K562 (cell line): ENCODE measurements around the gene MDM4. TPM values are rescaled to one million over a fixed set of nuclear protein-coding genes. Genes with fewer than 3 reads are reported as not detected.

Source experiments
- ATAC-seq: fragments of 200-7000 bp; cut with Tn5 transposase; 3 replicates; pipeline ENCODE4 v1.9.1; 2020; ENCODE audit warnings: moderate library complexity
- BruUV-seq: library from RNA; stranded (reverse); fragments of 400-500 nt; replicated peaks from 2 replicates; lab custom pipeline; 2021; lab: Mats Ljungman, UMichigan
- CTCF ChIA-PET: fragments of 300-600 bp; formaldehyde crosslinking; extraction: SDS; loops from one replicate; lab custom pipeline; 2021; ENCODE audit warnings: low intra/inter-chr PET ratio; lab: Yijun Ruan, JAX
- POLR2A ChIA-PET: fragments of 300-600, 350-650 bp; sonication (Branson Sonifier 250); formaldehyde crosslinking; extraction: SDS; loops from one replicate; lab custom pipeline; 2021; ENCODE audit warnings: antibody characterized with exemption, inconsistent platforms; lab: Yijun Ruan, JAX
- DNase-seq, 4 experiments: peaks; one replicate each; pipeline versions ENCODE4 v3.0.0 to v3.0.0-alpha.2; 2011 to 2018; ENCODE audit warnings: low spot score in 3 of 4, mixed read lengths in 3 of 4; ENCODE audit errors: extremely low read depth in 1 of 4
- FAIRE-seq: peaks from 2 replicates; lab custom pipeline; 2011; peaks lifted over from hg19 to GRCh38; lab: Jason Lieb, UNC
- H2AFZ ChIP-seq: 2 replicates; pipeline ENCODE4 v1.6.0; 2011; ENCODE audit warnings: low read depth, low read length, control low read depth, inconsistent platforms
- H3K27ac ChIP-seq: fragments of 200-600 bp; 3 replicates; pipeline ENCODE4 v1.8.0; 2011; ENCODE audit warnings: low read depth, mild to moderate bottlenecking, control low read depth, inconsistent platforms, low read length, moderate library complexity, mixed read lengths; ENCODE audit errors: extremely low read depth
- H3K27me3 ChIP-seq, 2 experiments: fragments of 300-600 bp in 1 of 2; 2 replicates in 1 of 2; 3 replicates in 1 of 2; pipeline versions ENCODE4 v1.6.0 to v1.8.0; 2011; ENCODE audit warnings: inconsistent platforms in 2 of 2, low read length in 2 of 2, mild to moderate bottlenecking in 1 of 2, mixed read lengths in 1 of 2, moderate library complexity in 1 of 2; ENCODE audit not compliant: control insufficient read depth in 2 of 2, insufficient read depth in 2 of 2
- H3K36me3 ChIP-seq: fragments of 300-600 bp; 3 replicates; pipeline ENCODE4 v1.8.0; 2011; ENCODE audit warnings: mild to moderate bottlenecking, low read length, inconsistent platforms; ENCODE audit not compliant: control insufficient read depth, insufficient read depth
- H3K4me1 ChIP-seq, 2 experiments: fragments of 200-600 bp in 1 of 2; replicated peaks in 1 of 2; 2 replicates in 1 of 2; 3 replicates in 1 of 2; pipeline versions ENCODE4 v1.5.1 to v1.8.0; 2011; ENCODE audit warnings: inconsistent platforms in 2 of 2, low read length in 2 of 2, mild to moderate bottlenecking in 1 of 2, mixed read lengths in 1 of 2, moderate library complexity in 1 of 2; ENCODE audit not compliant: control insufficient read depth in 2 of 2, insufficient read depth in 2 of 2
- H3K4me2 ChIP-seq: 2 replicates; pipeline ENCODE4 v1.6.1; 2011; ENCODE audit warnings: low read length, control low read depth, inconsistent platforms, mixed read lengths; ENCODE audit not compliant: insufficient read depth
- H3K4me3 ChIP-seq: fragments of 200-600 bp; sonication (generic), shearing (Covaris generic); 2 replicates; pipeline ENCODE4 v1.5.1; 2016; ENCODE audit warnings: control low read depth, inconsistent platforms
- H3K79me2 ChIP-seq: fragments of 200-600 bp; 3 replicates; pipeline ENCODE4 v1.8.0; 2011; ENCODE audit warnings: low read length, inconsistent platforms; ENCODE audit not compliant: control insufficient read depth, insufficient read depth
- H3K9ac ChIP-seq, 2 experiments: 2 replicates each; pipeline versions ENCODE4 v1.6.0 to v1.6.1; 2011; ENCODE audit warnings: low read depth in 2 of 2, low read length in 2 of 2, control low read depth in 1 of 2, inconsistent platforms in 1 of 2, mild to moderate bottlenecking in 1 of 2, mixed read lengths in 1 of 2; ENCODE audit not compliant: insufficient read depth in 1 of 2
- H3K9me1 ChIP-seq: one replicate; pipeline ENCODE4 v1.6.0; 2011; ENCODE audit warnings: inconsistent platforms, mild to moderate bottlenecking, low read length, moderate library complexity; ENCODE audit not compliant: control insufficient read depth, insufficient read depth
- H3K9me3 ChIP-seq: replicated peaks from 2 replicates; pipeline ENCODE4 v1.5.1; 2011; ENCODE audit warnings: low read depth, low read length, inconsistent platforms; ENCODE audit not compliant: control insufficient read depth, insufficient read depth
- H4K20me1 ChIP-seq: replicated peaks from 2 replicates; pipeline ENCODE4 v1.6.1; 2011; ENCODE audit warnings: low read length, inconsistent platforms, mixed read lengths; ENCODE audit not compliant: control insufficient read depth, insufficient read depth
- CREM ChIP-seq: IDR thresholded peaks from 2 replicates; pipeline ENCODE4 v1.6.1; 2014; ENCODE audit warnings: antibody characterized with exemption, low read depth
- E2F3 ChIP-seq: fragments of 250-450 bp; sonication (Bioruptor Pico); IDR thresholded peaks from 2 replicates; pipeline ENCODE4 v1.4.0; 2020; ENCODE audit warnings: mild to moderate bottlenecking
- FOXA3 ChIP-seq, 2 experiments: fragments of 450-650 bp in 1 of 2; sonication (generic) in 1 of 2; formaldehyde crosslinking; IDR thresholded peaks in 1 of 2; conservative IDR thresholded peaks in 1 of 2; 2 replicates each; pipeline versions ENCODE4 v1.4.0 to v1.8.0; 2020 to 2022; ENCODE audit warnings: mild to moderate bottlenecking in 2 of 2, missing genetic modification reagents in 1 of 2
- HNRNPH1 ChIP-seq: fragments of 200-400 bp; formaldehyde crosslinking; optimal IDR thresholded peaks from 2 replicates; pipeline ENCODE3; 2017; ENCODE audit warnings: low read depth, mild to moderate bottlenecking, low read length, moderate library complexity
- HOXB6 ChIP-seq: fragments of 250-450 bp; sonication (Bioruptor Pico); IDR thresholded peaks from 2 replicates; pipeline ENCODE4 v1.5.1; 2022; ENCODE audit warnings: mild to moderate bottlenecking, borderline replicate concordance
- NCOA2 ChIP-seq, 2 experiments: fragments of 450-650 bp; IDR thresholded peaks; 2 replicates each; pipeline ENCODE4 v1.6.1; 2018; ENCODE audit warnings: mild to moderate bottlenecking in 2 of 2, moderate library complexity in 1 of 2; ENCODE audit not compliant: partially characterized antibody in 2 of 2
- NCOR1 ChIP-seq: fragments of 450-650 bp; IDR thresholded peaks from 2 replicates; pipeline ENCODE4 v1.6.1; 2016; ENCODE audit warnings: mild to moderate bottlenecking, moderate library complexity
- SP1 ChIP-seq: sonication (generic); formaldehyde crosslinking; IDR thresholded peaks from 2 replicates; pipeline ENCODE4 v1.8.1; 2022; ENCODE audit warnings: mild to moderate bottlenecking, missing genetic modification reagents
- SPI1 ChIP-seq: IDR thresholded peaks from 2 replicates; pipeline ENCODE4 v1.6.1; 2011; ENCODE audit warnings: low read depth, low read length, control low read depth, borderline replicate concordance
- TEAD2 ChIP-seq: fragments of 450-650 bp; IDR thresholded peaks from 2 replicates; pipeline ENCODE4 v1.6.1; 2016; ENCODE audit warnings: missing genetic modification characterization, control low read depth, missing compliant biosample characterization
- ZBTB7A ChIP-seq: IDR thresholded peaks from 2 replicates; pipeline ENCODE4 v1.6.1; 2011; ENCODE audit warnings: low read depth, mild to moderate bottlenecking, low read length, moderate library complexity, borderline replicate concordance; ENCODE audit not compliant: control insufficient read depth
- ZFP1 ChIP-seq: fragments of 450-650 bp; formaldehyde crosslinking; IDR thresholded peaks from 2 replicates; pipeline ENCODE4 v1.4.0; 2020; ENCODE audit warnings: mild to moderate bottlenecking, mixed read lengths
- WGBS: fragments of 100-300 bp; shearing (Covaris generic); methylation state at CpG from one replicate; pipeline ENCODE4 v1.1.6; 2016; ENCODE audit warnings: low coverage, mixed read lengths; ENCODE audit not compliant: insufficient coverage; ENCODE audit errors: missing lambda C conversion rate; 5-methylcytosine and 5-hydroxymethylcytosine counted together
- in situ Hi-C: fragments of 300-500 bp; cut with MboI; formaldehyde crosslinking; loops from 4 replicates; pipeline ENCODE4 v1.15.0; 2018; ENCODE audit warnings: inconsistent platforms, mixed read lengths
- intact Hi-C: fragments of 100-400 bp; cut with micrococcal nuclease; formaldehyde crosslinking; loops from 2 replicates; pipeline ENCODE4 v1.14.2; 2022
- polyA plus RNA-seq, 8 experiments: library from polyadenylated mRNA; depleted of rRNA in 4 of 8; stranded (reverse) in 5 of 8; unstranded in 3 of 8; fragments of >200 nt; fragmentation: Nextera tagmentation in 2 of 8; fragmentation: Illumina TruSeq in 1 of 8; extraction: Ambion mirVana in 2 of 8; extraction: Trizol in 1 of 8; gene quantifications; 2 replicates each; pipeline versions ENCODE4 v1.2.1 to v1.2.3, GENCODE V29; 2011 to 2014; ENCODE audit warnings: inconsistent platforms in 1 of 8, missing spikeins in 1 of 8
- total RNA-seq, 7 experiments: library from RNA; depleted of rRNA in 6 of 7; stranded (reverse); fragments of >200 nt in 6 of 7; fragmentation: Illumina TruSeq in 2 of 7; extraction: Trizol in 2 of 7; gene quantifications; 2 replicates each; pipeline versions ENCODE4 v1.2.1 to v1.2.3, GENCODE V29; 2011 to 2021; ENCODE audit warnings: low replicate concordance in 1 of 7
- TF ChIP-seq, protein P1 (sequence below), 3 experiments: IDR thresholded peaks in 2 of 3; conservative IDR thresholded peaks in 1 of 3; 2 replicates each; pipeline ENCODE4 v1.5.1; 2011 to 2012; ENCODE audit warnings: low read length in 3 of 3, mild to moderate bottlenecking in 3 of 3, control low read depth in 2 of 3, improper control_type of control experiment in 1 of 3, inconsistent platforms in 1 of 3, low read depth in 1 of 3, mixed read lengths in 1 of 3, moderate library complexity in 1 of 3; ENCODE audit not compliant: insufficient read depth in 2 of 3
- TF ChIP-seq, protein P2 (sequence below), 2 experiments: fragments of 450-650 bp; IDR thresholded peaks; 2 replicates each; pipeline ENCODE4 v1.6.1; 2016

The MDM4 gene
- total and polyA plus RNA-seq, 9 of the 15 experiments (the other 6 are each of a cell fraction or from before 2014, with no cell fraction given) = 3.3 to 61.7 (median 21.2) TPM

DNA sequence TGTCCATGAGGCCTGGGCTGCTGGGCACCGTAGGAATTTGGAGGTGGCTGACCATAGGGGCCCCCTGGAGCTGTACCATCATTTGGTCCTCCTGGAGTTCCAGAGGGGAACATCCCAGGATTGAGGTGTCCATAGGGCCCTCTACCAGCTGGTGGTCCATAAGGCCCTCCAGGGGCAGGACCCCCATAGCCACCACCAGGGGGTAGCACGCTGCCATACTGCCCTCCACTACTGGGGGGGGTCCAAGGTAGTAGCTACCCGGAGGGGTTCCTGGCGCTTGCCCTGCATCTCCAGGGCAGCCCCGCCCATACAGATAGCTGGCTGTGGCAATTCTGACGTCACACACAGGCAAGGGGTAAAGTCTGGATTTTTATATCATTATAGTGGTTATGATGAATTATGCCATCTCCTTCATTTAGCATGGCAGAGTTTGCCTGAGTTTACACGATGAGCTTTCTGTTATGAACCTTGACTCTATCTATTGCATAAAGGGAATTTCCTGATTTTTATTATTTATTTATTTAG lies 13.2 kb downstream of the MDM4 start (continued):
- TF ChIP-seq, protein P1, sequence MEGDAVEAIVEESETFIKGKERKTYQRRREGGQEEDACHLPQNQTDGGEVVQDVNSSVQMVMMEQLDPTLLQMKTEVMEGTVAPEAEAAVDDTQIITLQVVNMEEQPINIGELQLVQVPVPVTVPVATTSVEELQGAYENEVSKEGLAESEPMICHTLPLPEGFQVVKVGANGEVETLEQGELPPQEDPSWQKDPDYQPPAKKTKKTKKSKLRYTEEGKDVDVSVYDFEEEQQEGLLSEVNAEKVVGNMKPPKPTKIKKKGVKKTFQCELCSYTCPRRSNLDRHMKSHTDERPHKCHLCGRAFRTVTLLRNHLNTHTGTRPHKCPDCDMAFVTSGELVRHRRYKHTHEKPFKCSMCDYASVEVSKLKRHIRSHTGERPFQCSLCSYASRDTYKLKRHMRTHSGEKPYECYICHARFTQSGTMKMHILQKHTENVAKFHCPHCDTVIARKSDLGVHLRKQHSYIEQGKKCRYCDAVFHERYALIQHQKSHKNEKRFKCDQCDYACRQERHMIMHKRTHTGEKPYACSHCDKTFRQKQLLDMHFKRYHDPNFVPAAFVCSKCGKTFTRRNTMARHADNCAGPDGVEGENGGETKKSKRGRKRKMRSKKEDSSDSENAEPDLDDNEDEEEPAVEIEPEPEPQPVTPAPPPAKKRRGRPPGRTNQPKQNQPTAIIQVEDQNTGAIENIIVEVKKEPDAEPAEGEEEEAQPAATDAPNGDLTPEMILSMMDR (IDR thresholded peaks at IDR 0.05 in 2 of 3, conservative IDR thresholded peaks at IDR 0.05 in 1 of 3; ENCODE audit: insufficient read depth in 2 of 3, low read depth in 1 of 3, low read length in 3 of 3) = peak; percentile 12 to 38 (median 13); a peak in 2 of 6 replicates
- TF ChIP-seq CREM (no peak), ZFP1 (CRISPR knock-in tag) (no peak), FOXA3 (CRISPR knock-in tag; conservative IDR thresholded peaks at IDR 0.05 in 1 of 2, IDR thresholded peaks at IDR 0.05 in 1 of 2) (no peak), HNRNPH1 (no peak), HOXB6 (CRISPR knock-in tag) (no peak)

DNA sequence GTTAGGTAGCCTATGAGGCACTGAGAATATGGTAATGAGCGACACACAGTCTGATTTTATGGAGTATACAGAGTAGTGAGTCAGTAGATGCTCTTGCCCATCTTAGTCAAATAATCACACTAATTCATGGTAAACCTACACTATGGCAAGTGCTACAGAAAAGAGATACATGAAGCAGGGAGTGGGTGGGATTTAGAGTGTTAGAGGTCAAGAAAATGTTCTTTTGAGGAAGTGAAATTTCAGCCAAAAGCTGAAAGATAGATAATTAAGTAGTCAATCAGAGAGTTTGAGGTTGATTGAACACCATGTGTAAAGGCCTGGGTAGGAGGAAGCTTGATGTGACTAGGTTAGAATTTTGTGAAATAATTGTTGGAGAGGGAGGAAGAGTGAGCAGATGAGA lies 14.7 kb downstream of the MDM4 start:
- no TSS peak for BruUV-seq
- H3K36me3 ChIP-seq = peaks cover 97% of the 10 kb centered on the region

More for the DNA sequence above, 14.7 kb downstream of the MDM4 start:
- WGBS = 100% methylated on average over 1 of the region's 1 CpG
- peaks cover 0 to 4% of the 10 kb centered on the region in 2 experiments; a peak in 1 of 5 replicates for H3K4me1 ChIP-seq
- H3K9ac ChIP-seq = no peak overlapping the region
- no peak overlapping the region for H3K4me3 ChIP-seq
- DNase-seq (no peak), FAIRE-seq (no peak), ATAC-seq (no peak)
- CTCF ChIA-PET = no interaction called here
- no peaks in the 10 kb centered on the region; the same call in 1 of the 2 replicates for H4K20me1 ChIP-seq
- H3K4me2 ChIP-seq = no peak overlapping the region
- no peak for TF ChIP-seq NCOA2 (IDR thresholded peaks at IDR 0.05; ENCODE audit: partially characterized antibody in 2 of 2)
- TF ChIP-seq SPI1 = 0 out of 2 replicates have a peak, but pooled peaks have one; percentile 38
- no peak for TF ChIP-seq E2F3 (CRISPR knock-in tag)
- no peak for TF ChIP-seq NCOR1
- TF ChIP-seq ZBTB7A = no peak
- TF ChIP-seq SP1 (CRISPR knock-in tag) = no peak
- TF ChIP-seq TEAD2 (tag) = no peak
- TF ChIP-seq, protein P2, sequence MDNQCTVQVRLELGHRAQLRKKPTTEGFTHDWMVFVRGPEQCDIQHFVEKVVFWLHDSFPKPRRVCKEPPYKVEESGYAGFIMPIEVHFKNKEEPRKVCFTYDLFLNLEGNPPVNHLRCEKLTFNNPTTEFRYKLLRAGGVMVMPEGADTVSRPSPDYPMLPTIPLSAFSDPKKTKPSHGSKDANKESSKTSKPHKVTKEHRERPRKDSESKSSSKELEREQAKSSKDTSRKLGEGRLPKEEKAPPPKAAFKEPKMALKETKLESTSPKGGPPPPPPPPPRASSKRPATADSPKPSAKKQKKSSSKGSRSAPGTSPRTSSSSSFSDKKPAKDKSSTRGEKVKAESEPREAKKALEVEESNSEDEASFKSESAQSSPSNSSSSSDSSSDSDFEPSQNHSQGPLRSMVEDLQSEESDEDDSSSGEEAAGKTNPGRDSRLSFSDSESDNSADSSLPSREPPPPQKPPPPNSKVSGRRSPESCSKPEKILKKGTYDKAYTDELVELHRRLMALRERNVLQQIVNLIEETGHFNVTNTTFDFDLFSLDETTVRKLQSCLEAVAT (IDR thresholded peaks at IDR 0.05) = no peak
- POLR2A ChIA-PET = interaction anchor here (0.6 to 8.8 kb wide), 5 partner anchors 10 to 282 kb away, joined by 3 to 91 read pairs (median 9); partner anchors contain the start of gene MDM4
- no peaks in the 10 kb centered on the region for H3K9me3 ChIP-seq
- H3K79me2 ChIP-seq = peaks cover 4% of the 10 kb centered on the region; the same call in 1 of the 3 replicates
- intact Hi-C loops = no loop called here
- in situ Hi-C loops = no loop called here
- no peak overlapping the region for H2AFZ ChIP-seq
- H3K9me1 ChIP-seq = peaks cover 6% of the 10 kb centered on the region
- no peak overlapping the region for H3K27ac ChIP-seq
- no peaks in the 10 kb centered on the region for H3K27me3 ChIP-seq
